ENCODE measurements around the gene MAX.
"Not testable (repeated sequence)": the region's sequence is repeated elsewhere in the genome, so short reads cannot be mapped to it uniquely, and the experiment has no call there.

GRCh38 chr14:65031321-65031720 lies 71.0 kb downstream of the MAX start:
- TF ChIP-seq POLR2AphosphoS5, CTCF (IDR thresholded peaks at IDR 0.05): not testable (repeated sequence)
